SK-N-SH (cell line): ENCODE data around the gene RASGRF2. TPM values are rescaled to one million over a fixed set of nuclear protein-coding genes. Genes with fewer than 3 reads are reported as not detected.

Source experiments
- CTCF ChIA-PET: fragments of 300-600, 350-600 bp; formaldehyde crosslinking; extraction: SDS; loops from one replicate; lab custom pipeline; 2021; lab: Yijun Ruan, JAX
- POLR2A ChIA-PET: fragments of 350-600 bp; sonication (Branson Sonifier 250); formaldehyde crosslinking; extraction: SDS; loops from one replicate; lab custom pipeline; 2020; ENCODE audit warnings: antibody characterized with exemption, inconsistent platforms; lab: Yijun Ruan, JAX
- DNase-seq: peaks from one replicate; pipeline ENCODE4 v3.0.0; 2012
- H2AFZ ChIP-seq: fragments of 200-600 bp; sonication (generic); 2 replicates; pipeline ENCODE4 v1.8.1; 2016; ENCODE audit warnings: antibody characterized with exemption, mild to moderate bottlenecking, low read depth
- H3F3A ChIP-seq: fragments of 200-600 bp; sonication (generic); replicated peaks from 2 replicates; pipeline ENCODE3; 2016; ENCODE audit warnings: antibody characterized with exemption, mild to moderate bottlenecking; ENCODE audit not compliant: insufficient read depth
- H3K27ac ChIP-seq, 2 experiments: fragments of 200-500 bp in 1 of 2; fragments of 200-600 bp in 1 of 2; sonication (Bioruptor generic) in 1 of 2; sonication (generic), shearing (Covaris generic) in 1 of 2; 2 replicates each; pipeline versions ENCODE4 v1.5.1 to v1.6.1; 2014 to 2016; ENCODE audit warnings: low read depth in 2 of 2, inconsistent platforms in 1 of 2, low read length in 1 of 2, mild to moderate bottlenecking in 1 of 2, mixed read lengths in 1 of 2
- H3K27me3 ChIP-seq: fragments of 200-600 bp; sonication (generic), shearing (Covaris generic); 2 replicates; pipeline ENCODE4 v1.6.1; 2016; ENCODE audit warnings: mixed run types; ENCODE audit not compliant: insufficient read depth
- H3K36me3 ChIP-seq, 2 experiments: fragments of 200-500 bp in 1 of 2; fragments of 200-600 bp in 1 of 2; sonication (Bioruptor generic) in 1 of 2; sonication (generic) in 1 of 2; replicated peaks in 1 of 2; 2 replicates each; pipeline versions ENCODE3 to v1.5.1; 2014 to 2016; ENCODE audit warnings: low read length in 1 of 2, mild to moderate bottlenecking in 1 of 2; ENCODE audit not compliant: insufficient read depth in 2 of 2, control insufficient read depth in 1 of 2
- H3K4me1 ChIP-seq, 2 experiments: fragments of 200-500 bp in 1 of 2; fragments of 200-600 bp in 1 of 2; sonication (Bioruptor generic) in 1 of 2; sonication (generic), shearing (Covaris generic) in 1 of 2; 2 replicates each; pipeline versions ENCODE4 v1.5.1 to v1.6.1; 2014 to 2016; ENCODE audit warnings: low read depth in 1 of 2, low read length in 1 of 2, mixed run types in 1 of 2; ENCODE audit not compliant: insufficient read depth in 2 of 2, control insufficient read depth in 1 of 2
- H3K4me2 ChIP-seq: fragments of 200-600 bp; sonication (generic), shearing (Covaris generic); 2 replicates; pipeline ENCODE4 v1.6.1; 2017; ENCODE audit warnings: mixed run types
- H3K4me3 ChIP-seq, 2 experiments: fragments of 200-500 bp in 1 of 2; fragments of 200-600 bp in 1 of 2; sonication (Bioruptor generic) in 1 of 2; sonication (generic), shearing (Covaris generic) in 1 of 2; 2 replicates each; pipeline versions ENCODE4 v1.5.1 to v1.8.1; 2014 to 2016; ENCODE audit warnings: low read depth in 2 of 2, inconsistent platforms in 1 of 2, low read length in 1 of 2, mild to moderate bottlenecking in 1 of 2, mixed read lengths in 1 of 2, moderate library complexity in 1 of 2
- H3K79me2 ChIP-seq: fragments of 200-600 bp; sonication (generic); 2 replicates; pipeline ENCODE4 v1.8.1; 2017; ENCODE audit warnings: mild to moderate bottlenecking; ENCODE audit not compliant: insufficient read depth
- H3K9ac ChIP-seq: fragments of 200-600 bp; sonication (generic); 2 replicates; pipeline ENCODE4 v1.6.1; 2017; ENCODE audit warnings: mixed run types
- H3K9me2 ChIP-seq: fragments of 200-600 bp; sonication (generic); 2 replicates; pipeline ENCODE4 v1.6.1; 2017; ENCODE audit warnings: mixed run types
- H3K9me3 ChIP-seq: fragments of 200-600 bp; sonication (generic); 2 replicates; pipeline ENCODE4 v1.6.1; 2017; ENCODE audit warnings: mixed run types, mild to moderate bottlenecking, moderate library complexity
- H4K20me1 ChIP-seq: fragments of 200-600 bp; sonication (generic); 2 replicates; pipeline ENCODE4 v1.6.1; 2017; ENCODE audit warnings: mild to moderate bottlenecking, mixed run types; ENCODE audit not compliant: insufficient read depth
- CHD2 ChIP-seq: fragments of 150-350 bp; IDR thresholded peaks from 2 replicates; pipeline ENCODE4 v1.6.1; 2018; ENCODE audit warnings: low read length; ENCODE audit not compliant: partially characterized antibody
- ELF1 ChIP-seq: IDR thresholded peaks from 2 replicates; pipeline ENCODE4 v1.4.0; 2012
- FOXJ3 ChIP-seq: sonication (generic); formaldehyde crosslinking; IDR thresholded peaks from 2 replicates; pipeline ENCODE4 v1.5.1; 2020; ENCODE audit warnings: mild to moderate bottlenecking, missing genetic modification reagents
- FOXM1 ChIP-seq: IDR thresholded peaks from 2 replicates; pipeline ENCODE4 v1.4.0; 2012; ENCODE audit warnings: low read depth, mild to moderate bottlenecking
- GATA2 ChIP-seq: sonication (generic); formaldehyde crosslinking; IDR thresholded peaks from 2 replicates; pipeline ENCODE4 v1.5.0; 2020; ENCODE audit warnings: mild to moderate bottlenecking, missing genetic modification reagents
- MAX ChIP-seq: IDR thresholded peaks from 2 replicates; pipeline ENCODE4 v1.4.0; 2012; ENCODE audit warnings: low read depth
- MEF2A ChIP-seq: IDR thresholded peaks from 2 replicates; pipeline ENCODE4 v1.4.0; 2012; ENCODE audit warnings: low read depth, borderline replicate concordance
- MXI1 ChIP-seq: IDR thresholded peaks from 2 replicates; pipeline ENCODE4 v1.6.1; 2012; ENCODE audit warnings: mild to moderate bottlenecking, low read depth, low read length, improper control_type of control experiment
- NRF1 ChIP-seq: IDR thresholded peaks from 2 replicates; pipeline ENCODE4 v1.6.1; 2012; ENCODE audit warnings: low read depth, mild to moderate bottlenecking, low read length
- POLR2AphosphoS5 ChIP-seq: IDR thresholded peaks from 2 replicates; pipeline ENCODE4 v1.6.1; 2012; ENCODE audit warnings: low read depth, low read length
- RAD21 ChIP-seq: IDR thresholded peaks from 2 replicates; pipeline ENCODE4 v1.6.1; 2012; ENCODE audit warnings: mild to moderate bottlenecking, low read length
- RFX5 ChIP-seq: IDR thresholded peaks from 2 replicates; pipeline ENCODE4 v1.6.1; 2012; ENCODE audit warnings: mild to moderate bottlenecking, improper control_type of control experiment, low read length
- RXRA ChIP-seq: IDR thresholded peaks from 2 replicates; pipeline ENCODE4 v1.4.0; 2012; ENCODE audit warnings: low read depth, mild to moderate bottlenecking, borderline replicate concordance
- SIN3A ChIP-seq: IDR thresholded peaks from 2 replicates; pipeline ENCODE4 v1.6.1; 2012; ENCODE audit warnings: low read depth, mild to moderate bottlenecking, low read length, moderate library complexity, borderline replicate concordance
- TCF12 ChIP-seq: IDR thresholded peaks from 2 replicates; pipeline ENCODE4 v1.4.0; 2012
- USF1 ChIP-seq: IDR thresholded peaks from 2 replicates; pipeline ENCODE4 v1.4.0; 2012; ENCODE audit warnings: low read depth, borderline replicate concordance
- ZBTB33 ChIP-seq: IDR thresholded peaks from 2 replicates; pipeline ENCODE4 v1.4.0; 2012; ENCODE audit warnings: low read depth, borderline replicate concordance
- WGBS: methylation state at CpG from one replicate; pipeline ENCODE4 v1.1.6; 2017; ENCODE audit warnings: low lambda C conversion rate; 5-methylcytosine and 5-hydroxymethylcytosine counted together
- polyA plus RNA-seq, 3 experiments: library from polyadenylated mRNA; depleted of rRNA; stranded (reverse); fragments of >200 nt; gene quantifications; 2 replicates each; pipeline ENCODE4 v1.2.3, GENCODE V29; 2012

RASGRF2 gene
- polyA plus RNA-seq, 1 of the 3 experiments (the other 2 are of a cell fraction) = under 0.01 TPM

- H3K9ac ChIP-seq = no peak overlapping the region
- no peaks in the 10 kb centered on the region for H3F3A ChIP-seq
- DNase-seq = no peak
- H3K36me3 ChIP-seq = peaks cover 0 to 2% of the 10 kb centered on the region in 2 experiments
- no peaks in the 10 kb centered on the region for H4K20me1 ChIP-seq
- H3K9me3 ChIP-seq = no peaks in the 10 kb centered on the region
- no peak overlapping the region for H3K27ac ChIP-seq
- no peak overlapping the region for H2AFZ ChIP-seq
- H3K79me2 ChIP-seq = no peaks in the 10 kb centered on the region
- H3K4me1 ChIP-seq = peaks cover 0 to 7% of the 10 kb centered on the region in 2 experiments; a peak in 1 of 4 replicates
- no peak overlapping the region for H3K4me3 ChIP-seq
- no peak overlapping the region for H3K4me2 ChIP-seq
- ChIA-PET CTCF (interaction anchor here (1.6 kb wide), 1 partner anchor 14 kb away, joined by 4 read pairs; no protein-coding TSS in a partner anchor), POLR2A (no interaction called here)
- H3K9me2 ChIP-seq = no peaks in the 10 kb centered on the region
- no peaks in the 10 kb centered on the region for H3K27me3 ChIP-seq
- TF ChIP-seq ZBTB33 (no peak), RXRA (no peak), POLR2AphosphoS5 (no peak), GATA2 (CRISPR knock-in tag) (no peak), MEF2A (no peak), RFX5 (no peak), USF1 (no peak), SIN3A (no peak), CHD2 (no peak), MXI1 (no peak), FOXM1 (no peak), FOXJ3 (CRISPR knock-in tag) (no peak), MAX (no peak), NRF1 (no peak), ELF1 (no peak), TCF12 (no peak), RAD21 (no peak)
- WGBS = 93% methylated on average over 8 of the region's 8 CpGs
Measured at GRCh38 chr5:81241961-81242648, 281.9 kb downstream of the RASGRF2 start.
